Endothelial cell of umbilical vein (primary cell): ENCODE measurements around the gene COL23A1. TPM values are rescaled to one million over a fixed set of nuclear protein-coding genes. Genes with fewer than 3 reads are reported as not detected.

Experiments used
- BruUV-seq: library from RNA; stranded (reverse); fragments of 400-500 nt; replicated peaks from 2 replicates; lab custom pipeline; 2021; lab: Mats Ljungman, UMichigan
- CTCF ChIA-PET: fragments of 300-600, 350-600 bp; sonication (Branson Sonifier 250); formaldehyde crosslinking; loops from one replicate; lab custom pipeline; 2021; ENCODE audit warnings: antibody characterized with exemption, inconsistent platforms; lab: Charles Lee
- POLR2A ChIA-PET: fragments of 300-600, 350-600 bp; sonication (Branson Sonifier 250); formaldehyde crosslinking; loops from one replicate; lab custom pipeline; 2021; ENCODE audit warnings: antibody characterized with exemption, inconsistent platforms; lab: Charles Lee
- DNase-seq: peaks from one replicate; pipeline ENCODE4 v3.0.0-alpha.2; 2011; ENCODE audit warnings: low read depth, low spot score
- FAIRE-seq: peaks from 2 replicates; lab custom pipeline; 2011; peaks lifted over from hg19 to GRCh38; lab: Jason Lieb, UNC
- H2AFZ ChIP-seq: 2 replicates; pipeline ENCODE4 v1.6.0; 2012; ENCODE audit warnings: low read depth, low read length, control low read depth, inconsistent platforms
- H3K27ac ChIP-seq: 2 replicates; pipeline ENCODE4 v1.5.1; 2011; ENCODE audit warnings: low read depth, mild to moderate bottlenecking, control low read depth, low read length, moderate library complexity; ENCODE audit not compliant: insufficient read depth
- H3K27me3 ChIP-seq, 2 experiments: 2 replicates each; pipeline versions ENCODE4 v1.6.0 to v1.6.1; 2011; ENCODE audit warnings: low read length in 2 of 2, mixed read lengths in 1 of 2; ENCODE audit not compliant: control insufficient read depth in 2 of 2, insufficient read depth in 2 of 2
- H3K36me3 ChIP-seq, 2 experiments: 2 replicates in 1 of 2; 3 replicates in 1 of 2; pipeline ENCODE4 v1.5.1; 2011; ENCODE audit warnings: low read length in 2 of 2, mild to moderate bottlenecking in 1 of 2, moderate library complexity in 1 of 2; ENCODE audit not compliant: control insufficient read depth in 2 of 2, insufficient read depth in 2 of 2; ENCODE audit errors: extremely low read depth in 1 of 2
- H3K4me1 ChIP-seq: 3 replicates; pipeline ENCODE4 v1.5.1; 2011; ENCODE audit warnings: mild to moderate bottlenecking, low read length; ENCODE audit not compliant: control insufficient read depth, insufficient read depth; ENCODE audit errors: extremely low read depth
- H3K4me2 ChIP-seq: 2 replicates; pipeline ENCODE4 v1.6.1; 2011; ENCODE audit warnings: low read length, control low read depth, mixed read lengths; ENCODE audit not compliant: insufficient read depth
- H3K4me3 ChIP-seq, 3 experiments: fragments of 200-600 bp in 1 of 3; sonication (generic), shearing (Covaris generic) in 1 of 3; replicated peaks in 1 of 3; 2 replicates each; pipeline ENCODE4 v1.5.1; 2011 to 2016; ENCODE audit warnings: control low read depth in 3 of 3, low read length in 3 of 3, mild to moderate bottlenecking in 2 of 3, inconsistent platforms in 1 of 3, low read depth in 1 of 3, moderate library complexity in 1 of 3; ENCODE audit not compliant: insufficient read depth in 1 of 3
- H3K79me2 ChIP-seq: 2 replicates; pipeline ENCODE4 v1.6.0; 2012; ENCODE audit warnings: low read length, inconsistent platforms; ENCODE audit not compliant: control insufficient read depth, insufficient read depth
- H3K9ac ChIP-seq: replicated peaks from 2 replicates; pipeline ENCODE3; 2011; ENCODE audit warnings: low read length, control low read depth; ENCODE audit not compliant: insufficient read depth; ENCODE audit errors: extremely low read depth
- H3K9me1 ChIP-seq: replicated peaks from 3 replicates; pipeline ENCODE4 v1.6.0; 2011; ENCODE audit warnings: mild to moderate bottlenecking, low read length; ENCODE audit not compliant: control insufficient read depth, insufficient read depth; ENCODE audit errors: extremely low read depth
- H3K9me3 ChIP-seq: replicated peaks from 2 replicates; pipeline ENCODE4 v1.5.1; 2012; ENCODE audit warnings: low read length, inconsistent platforms; ENCODE audit not compliant: control insufficient read depth, insufficient read depth
- H4K20me1 ChIP-seq: replicated peaks from 2 replicates; pipeline ENCODE3; 2011; ENCODE audit warnings: mild to moderate bottlenecking, low read length; ENCODE audit not compliant: control insufficient read depth, insufficient read depth; ENCODE audit errors: extremely low read depth
- CTCF ChIP-seq, 2 donors: IDR thresholded peaks; 1 replicate in 1 of 2; 2 replicates in 1 of 2; pipeline ENCODE4 v1.5.1; 2011; ENCODE audit warnings: low read length in 2 of 2, mild to moderate bottlenecking in 2 of 2, moderate library complexity in 2 of 2, control low read depth in 1 of 2, inconsistent platforms in 1 of 2, low read depth in 1 of 2; ENCODE audit not compliant: insufficient read depth in 1 of 2; ENCODE audit errors: extremely low read depth in 1 of 2
- EZH2 ChIP-seq: IDR thresholded peaks from 2 replicates; pipeline ENCODE4 v1.6.1; 2012; ENCODE audit warnings: borderline replicate concordance, low read depth, mild to moderate bottlenecking, moderate library complexity, low read length, inconsistent platforms; ENCODE audit not compliant: severe bottlenecking
- FOS ChIP-seq: IDR thresholded peaks from 2 replicates; pipeline ENCODE4 v1.6.1; 2011; ENCODE audit warnings: mild to moderate bottlenecking, low read length, moderate library complexity, borderline replicate concordance; ENCODE audit not compliant: insufficient read depth
- GATA2 ChIP-seq: IDR thresholded peaks from 2 replicates; pipeline ENCODE4 v1.7.0; 2011; ENCODE audit warnings: low read depth, mild to moderate bottlenecking, moderate library complexity, mixed read lengths, low read length; ENCODE audit not compliant: insufficient read length, insufficient read depth
- JUN ChIP-seq: IDR thresholded peaks from 2 replicates; pipeline ENCODE4 v1.6.1; 2011; ENCODE audit warnings: borderline replicate concordance, low read depth; ENCODE audit not compliant: insufficient read length, insufficient read depth
- MAX ChIP-seq: IDR thresholded peaks from 2 replicates; pipeline ENCODE4 v1.6.1; 2011; ENCODE audit not compliant: insufficient read depth, insufficient read length
- MYC ChIP-seq: IDR thresholded peaks from one replicate; pipeline ENCODE4 v1.6.1; 2011; ENCODE audit warnings: mild to moderate bottlenecking, low read depth, low read length
- POLR2A ChIP-seq: IDR thresholded peaks from 2 replicates; pipeline ENCODE4 v1.6.1; 2012; ENCODE audit warnings: low read depth, mild to moderate bottlenecking, control low read depth, low read length
- POLR2AphosphoS5 ChIP-seq: IDR thresholded peaks from 2 replicates; pipeline ENCODE4 v1.6.1; 2012; ENCODE audit warnings: low read depth, mild to moderate bottlenecking, control low read depth, low read length, moderate library complexity; ENCODE audit not compliant: insufficient read depth
- dilution Hi-C: fragments of 300-500 bp; cut with MboI; formaldehyde crosslinking; loops from one replicate; pipeline ENCODE4 v1.15.0; 2019; ENCODE audit warnings: low sequenced_read_pairs; ENCODE audit not compliant: extremely low pct_ligation_motif_present
- intact Hi-C: fragments of 100-400 bp; cut with micrococcal nuclease; formaldehyde crosslinking; loops from one replicate; pipeline ENCODE4 v1.10.0; 2022
- polyA plus RNA-seq, 4 experiments: library from polyadenylated mRNA; depleted of rRNA in 3 of 4; stranded (reverse) in 3 of 4; unstranded in 1 of 4; fragments of >200 nt; gene quantifications; 2 replicates each; pipeline versions ENCODE4 v1.2.1 to v1.2.3, GENCODE V29; 2011 to 2012; ENCODE audit warnings: missing spikeins in 1 of 4
- total RNA-seq: library from RNA; stranded (reverse); gene quantifications from 2 replicates; pipeline ENCODE4 v1.2.3, GENCODE V29; 2021

Gene COL23A1
- total and polyA plus RNA-seq, 2 donors (not counting 3 experiments of a cell fraction or from before 2014, with no cell fraction given), result not detected

- intact Hi-C loops, result no loop called here
- DNase-seq (no peak), FAIRE-seq (no peak)
- H3K9ac ChIP-seq, result no peak overlapping the region
- POLR2A ChIA-PET, result no interaction called here
- no peaks in the 10 kb centered on the region for H3K36me3 ChIP-seq
- CTCF ChIA-PET, result no interaction called here
- no peaks in the 10 kb centered on the region for H3K27me3 ChIP-seq
- no peaks in the 10 kb centered on the region for H4K20me1 ChIP-seq
- no peak overlapping the region for H2AFZ ChIP-seq
- H3K4me1 ChIP-seq, result no peaks in the 10 kb centered on the region
- H3K9me1 ChIP-seq, result no peaks in the 10 kb centered on the region
- no peak overlapping the region for H3K27ac ChIP-seq
- H3K4me2 ChIP-seq, result no peak overlapping the region
- H3K4me3 ChIP-seq, result no peak overlapping the region
- H3K9me3 ChIP-seq, result no peaks in the 10 kb centered on the region
- no peaks in the 10 kb centered on the region for H3K79me2 ChIP-seq
- no peak for TF ChIP-seq EZH2
- no peak for TF ChIP-seq JUN
- TF ChIP-seq GATA2, result no peak
- TF ChIP-seq POLR2AphosphoS5, result no peak
- no peak for TF ChIP-seq MYC
- no peak for TF ChIP-seq CTCF (IDR thresholded peaks at IDR 0.05; ENCODE audit: extremely low read depth in 1 of 2, insufficient read depth in 1 of 2, low read depth in 1 of 2, low read length in 2 of 2)
- TF ChIP-seq MAX, result no peak
- TF ChIP-seq FOS, result no peak
- no peak for TF ChIP-seq POLR2A
- dilution Hi-C loops, result no loop called here
- BruUV-seq, result no TSS peak
Measured at GRCh38 chr5:178318893-178319292, 271.3 kb downstream of the COL23A1 start.
